H1 (cell line): ENCODE results near the gene RAD51B. TPM values are rescaled to one million over a fixed set of nuclear protein-coding genes. Genes with fewer than 3 reads are reported as not detected.

Experiments
- CTCF ChIA-PET: fragments of 300-600 bp; sonication (Branson Sonifier 250); formaldehyde crosslinking; loops from one replicate; lab custom pipeline; 2021; ENCODE audit not compliant: partially characterized antibody; lab: Charles Lee
- POLR2A ChIA-PET: fragments of 300-600 bp; sonication (Branson Sonifier 250); formaldehyde crosslinking; loops from one replicate; lab custom pipeline; 2021; ENCODE audit warnings: inconsistent platforms; ENCODE audit not compliant: partially characterized antibody; lab: Charles Lee
- DNase-seq, 2 experiments: peaks; one replicate each; pipeline versions ENCODE4 v3.0.0 to v3.0.0-alpha.2; 2010 to 2022; ENCODE audit warnings: low spot score in 2 of 2, low read depth in 1 of 2, mixed read lengths in 1 of 2
- FAIRE-seq: peaks from 2 replicates; lab custom pipeline; 2011; peaks lifted over from hg19 to GRCh38; lab: Jason Lieb, UNC
- H2AFZ ChIP-seq: 2 replicates; pipeline ENCODE4 v1.8.1; 2012; ENCODE audit warnings: low read length, inconsistent platforms
- H2AK5ac ChIP-seq: 2 replicates; pipeline ENCODE4 v1.6.1; 2013; ENCODE audit warnings: low read depth, low read length
- H2BK120ac ChIP-seq: replicated peaks from 2 replicates; pipeline ENCODE3; 2013; ENCODE audit warnings: low read depth, low read length, inconsistent platforms
- H2BK12ac ChIP-seq: 2 replicates; pipeline ENCODE4 v1.6.1; 2013; ENCODE audit warnings: low read depth, low read length
- H2BK15ac ChIP-seq: 2 replicates; pipeline ENCODE4 v1.6.1; 2013; ENCODE audit warnings: low read length
- H2BK20ac ChIP-seq: 2 replicates; pipeline ENCODE4 v1.6.1; 2013; ENCODE audit warnings: low read length
- H2BK5ac ChIP-seq: 2 replicates; pipeline ENCODE4 v1.6.1; 2013; ENCODE audit warnings: low read depth, low read length
- H3K14ac ChIP-seq: 2 replicates; pipeline ENCODE4 v1.6.1; 2013; ENCODE audit warnings: inconsistent platforms; ENCODE audit not compliant: insufficient read length
- H3K18ac ChIP-seq: 2 replicates; pipeline ENCODE4 v1.6.1; 2013; ENCODE audit warnings: low read length; ENCODE audit errors: extremely low read depth
- H3K23ac ChIP-seq: 2 replicates; pipeline ENCODE4 v1.6.1; 2013; ENCODE audit warnings: inconsistent platforms; ENCODE audit not compliant: insufficient read length
- H3K23me2 ChIP-seq: 2 replicates; pipeline ENCODE4 v1.6.1; 2013; ENCODE audit warnings: low read depth, low read length
- H3K27ac ChIP-seq: 2 replicates; pipeline ENCODE4 v1.6.1; 2011; ENCODE audit warnings: low read depth, low read length, inconsistent platforms
- H3K27me3 ChIP-seq, 4 experiments: replicated peaks in 1 of 4; 1 replicate in 1 of 4; 2 replicates in 3 of 4; pipeline versions ENCODE4 v1.6.1 to v1.8.1; 2011 to 2013; ENCODE audit warnings: low read length in 3 of 4, mild to moderate bottlenecking in 3 of 4, inconsistent platforms in 2 of 4, mixed read lengths in 2 of 4, moderate library complexity in 1 of 4; ENCODE audit not compliant: control insufficient read depth in 3 of 4, insufficient read depth in 3 of 4; ENCODE audit errors: extremely low read depth in 1 of 4
- H3K36me3 ChIP-seq, 4 experiments: 2 replicates each; pipeline versions ENCODE4 v1.6.1 to v1.8.1; 2011 to 2013; ENCODE audit warnings: mild to moderate bottlenecking in 4 of 4, low read length in 3 of 4, moderate library complexity in 2 of 4, control low read depth in 1 of 4, inconsistent platforms in 1 of 4; ENCODE audit not compliant: insufficient read depth in 4 of 4, control insufficient read depth in 2 of 4
- H3K4ac ChIP-seq: replicated peaks from 2 replicates; pipeline ENCODE3; 2013; ENCODE audit warnings: low read length, low read depth, mixed read lengths, inconsistent platforms; ENCODE audit not compliant: insufficient read length
- H3K4me1 ChIP-seq, 4 experiments: replicated peaks in 1 of 4; 1 replicate in 1 of 4; 2 replicates in 3 of 4; pipeline versions ENCODE4 v1.6.1 to v1.8.1; 2011 to 2013; ENCODE audit warnings: low read length in 3 of 4, inconsistent platforms in 2 of 4, mixed read lengths in 1 of 4; ENCODE audit not compliant: insufficient read depth in 4 of 4, control insufficient read depth in 3 of 4
- H3K4me2 ChIP-seq, 2 experiments: 2 replicates each; pipeline versions ENCODE4 v1.6.1 to v1.8.1; 2011 to 2013; ENCODE audit warnings: low read depth in 2 of 2, low read length in 2 of 2, control low read depth in 1 of 2, inconsistent platforms in 1 of 2, mild to moderate bottlenecking in 1 of 2; ENCODE audit not compliant: insufficient read depth in 1 of 2
- H3K4me3 ChIP-seq, 4 experiments: fragments of 200-600, 300-600 bp in 1 of 4; sonication (generic), shearing (Covaris generic), sonication (Bioruptor Twin) in 1 of 4; 2 replicates each; pipeline versions ENCODE4 v1.5.1 to v1.8.1; 2011 to 2016; ENCODE audit warnings: low read length in 4 of 4, low read depth in 3 of 4, control low read depth in 2 of 4, inconsistent platforms in 2 of 4, mild to moderate bottlenecking in 2 of 4, mixed read lengths in 1 of 4, moderate library complexity in 1 of 4; ENCODE audit not compliant: insufficient read depth in 2 of 4; ENCODE audit errors: extremely low read depth in 1 of 4
- H3K56ac ChIP-seq: replicated peaks from 2 replicates; pipeline ENCODE3; 2013; ENCODE audit warnings: low read depth, mild to moderate bottlenecking, mixed read lengths, low read length, inconsistent platforms; ENCODE audit not compliant: insufficient read length
- H3K79me1 ChIP-seq: 2 replicates; pipeline ENCODE4 v1.6.1; 2013; ENCODE audit warnings: low read depth, low read length, control low read depth
- H3K79me2 ChIP-seq, 2 experiments: 2 replicates each; pipeline versions ENCODE4 v1.6.1 to v1.8.1; 2012 to 2013; ENCODE audit warnings: low read length in 2 of 2, mild to moderate bottlenecking in 2 of 2, inconsistent platforms in 1 of 2; ENCODE audit not compliant: insufficient read depth in 2 of 2, control insufficient read depth in 1 of 2
- H3K9ac ChIP-seq, 4 experiments: replicated peaks in 1 of 4; 1 replicate in 1 of 4; 2 replicates in 3 of 4; pipeline versions ENCODE4 v1.6.1 to v1.8.1; 2011 to 2013; ENCODE audit warnings: low read depth in 3 of 4, low read length in 3 of 4, control low read depth in 2 of 4, mild to moderate bottlenecking in 2 of 4, moderate library complexity in 2 of 4, inconsistent platforms in 1 of 4; ENCODE audit errors: extremely low read depth in 1 of 4
- H3K9me3 ChIP-seq, 2 experiments: 2 replicates each; pipeline versions ENCODE4 v1.6.1 to v1.8.1; 2012 to 2013; ENCODE audit warnings: mild to moderate bottlenecking in 2 of 2, moderate library complexity in 2 of 2, control low read depth in 1 of 2, inconsistent platforms in 1 of 2, low read depth in 1 of 2, low read length in 1 of 2, mixed read lengths in 1 of 2; ENCODE audit not compliant: insufficient read depth in 2 of 2
- H4K20me1 ChIP-seq, 2 experiments: replicated peaks in 1 of 2; 2 replicates each; pipeline versions ENCODE3 to v1.8.1; 2011 to 2013; ENCODE audit warnings: inconsistent platforms in 2 of 2, low read length in 2 of 2, mild to moderate bottlenecking in 1 of 2; ENCODE audit not compliant: insufficient read depth in 2 of 2, control insufficient read depth in 1 of 2
- H4K5ac ChIP-seq: 2 replicates; pipeline ENCODE4 v1.6.1; 2013; ENCODE audit warnings: low read length, low read depth, mixed read lengths, inconsistent platforms; ENCODE audit not compliant: insufficient read length
- H4K8ac ChIP-seq: 2 replicates; pipeline ENCODE4 v1.8.0; 2013; ENCODE audit warnings: mild to moderate bottlenecking, moderate library complexity, low read length, inconsistent platforms; ENCODE audit not compliant: insufficient read depth; ENCODE audit errors: extremely low read depth
- H4K91ac ChIP-seq: replicated peaks from 2 replicates; pipeline ENCODE3; 2013; ENCODE audit warnings: low read length, mixed read lengths, inconsistent platforms; ENCODE audit not compliant: insufficient read length
- POLR2A ChIP-seq, 2 experiments: IDR thresholded peaks; 1 replicate in 1 of 2; 2 replicates in 1 of 2; pipeline ENCODE4 v1.6.1; 2011; ENCODE audit warnings: low read depth in 2 of 2, low read length in 2 of 2, mild to moderate bottlenecking in 2 of 2; ENCODE audit errors: control extremely low read depth in 1 of 2
- YY1 ChIP-seq: IDR thresholded peaks from 2 replicates; pipeline ENCODE4 v1.6.1; 2011; ENCODE audit warnings: low read depth, mild to moderate bottlenecking, low read length
- WGBS, 2 experiments: shearing (Covaris generic) in 1 of 2; methylation state at CpG; one replicate each; pipeline versions ENCODE4 v1.1.6 to v1.1.7; 2013 to 2015; ENCODE audit warnings: low lambda C conversion rate in 2 of 2, mixed read lengths in 2 of 2, inconsistent platforms in 1 of 2, low coverage in 1 of 2, missing lambda C conversion rate in 1 of 2; ENCODE audit not compliant: insufficient replicate concordance in 2 of 2, insufficient coverage in 1 of 2, insufficient read length in 1 of 2; ENCODE audit errors: extremely low coverage in 1 of 2, missing lambda C conversion rate in 1 of 2; 5-methylcytosine and 5-hydroxymethylcytosine counted together
- polyA plus RNA-seq, 7 experiments: library from polyadenylated mRNA; depleted of rRNA in 3 of 7; stranded (reverse) in 5 of 7; unstranded in 2 of 7; fragments of >200 nt in 5 of 7; fragments of 200-250 nt in 2 of 7; gene quantifications; 1 replicate in 5 of 7; 2 replicates in 1 of 7; 4 replicates in 1 of 7; pipeline versions ENCODE4 v1.2.1 to v1.2.3, GENCODE V29; 2011 to 2013; ENCODE audit warnings: missing spikeins in 2 of 7, mixed read lengths in 2 of 7
- total RNA-seq: library from RNA; stranded (reverse); fragmentation: NEBNext Ultra II Directional; extraction: Animal tissue kit (Norgen Biotek cat#: 25700); gene quantifications from 2 replicates; pipeline ENCODE4 v1.2.1, GENCODE V29; 2021

Gene RAD51B
- total and polyA plus RNA-seq, 2 of the 8 experiments (the other 6 are each of a cell fraction or from before 2014, with no cell fraction given) = 3.9 to 14.9 TPM

GRCh38 chr14:68306934-68307789 lies 487.6 kb downstream of the RAD51B start:
- no peak overlapping the region for H2AK5ac ChIP-seq
- no peak overlapping the region for H2BK20ac ChIP-seq
- no peak overlapping the region for H2AFZ ChIP-seq
- H4K8ac ChIP-seq = no peak overlapping the region
- H2BK5ac ChIP-seq = no peak overlapping the region
- no peak overlapping the region for H3K9ac ChIP-seq
- DNase-seq = no peak
- H3K27me3 ChIP-seq = no peaks in the 10 kb centered on the region
- no peaks in the 10 kb centered on the region for H3K23me2 ChIP-seq
- H4K5ac ChIP-seq = no peak overlapping the region
- ChIA-PET CTCF (interaction anchor here (0.6 to 1.6 kb wide), 4 partner anchors 10 to 59 kb away, joined by 4 to 8 read pairs (median 4); no protein-coding TSS in a partner anchor), POLR2A (no interaction called here)
- no peak overlapping the region for H3K23ac ChIP-seq
- H3K79me2 ChIP-seq = no peaks in the 10 kb centered on the region
- H2BK12ac ChIP-seq = no peak overlapping the region
- no peak overlapping the region for H3K18ac ChIP-seq
- H3K9me3 ChIP-seq = peaks cover 2 to 4% of the 10 kb centered on the region in 2 experiments; a peak in 3 of 4 replicates
- no peak overlapping the region for H3K4me2 ChIP-seq
- FAIRE-seq = no peak
- no peak overlapping the region for H4K91ac ChIP-seq
- no peaks in the 10 kb centered on the region; a peak in 1 of 7 replicates for H3K4me1 ChIP-seq
- H4K20me1 ChIP-seq = no peaks in the 10 kb centered on the region
- 95% methylated on average over 8 of the region's 8 CpGs; no CpG with 5 or more reads in 1 of the 2 experiments for WGBS, 2 experiments
- no peak overlapping the region for H3K56ac ChIP-seq
- H3K27ac ChIP-seq = no peak overlapping the region
- no peak overlapping the region for H2BK15ac ChIP-seq
- H3K4me3 ChIP-seq = no peak overlapping the region
- H3K4ac ChIP-seq = no peak overlapping the region
- H3K14ac ChIP-seq = no peak overlapping the region
- no peaks in the 10 kb centered on the region for H3K79me1 ChIP-seq
- H2BK120ac ChIP-seq = no peak overlapping the region
- H3K36me3 ChIP-seq = no peaks in the 10 kb centered on the region
- TF ChIP-seq YY1 = no peak
- no peak for TF ChIP-seq POLR2A (IDR thresholded peaks at IDR 0.05; ENCODE audit: control extremely low read depth in 1 of 2, low read depth in 2 of 2, low read length in 2 of 2)
